ENCODE measurements around the gene SAMD7. TPM values are rescaled to one million over a fixed set of nuclear protein-coding genes. Genes with fewer than 3 reads are reported as not detected.

The SAMD7 gene
- total RNA-seq (not detected), polyA plus RNA-seq (not detected)

- Histone ChIP-seq H3K27me3 (ENCODE audit: insufficient read depth, low read length, poor library complexity, severe bottlenecking) (no peaks in the 10 kb centered on the region), H3K4me1 (ENCODE audit: insufficient read depth, low read length) (no peaks in the 10 kb centered on the region), H3K36me3 (ENCODE audit: insufficient read depth, low read length) (no peaks in the 10 kb centered on the region), H3K9me3 (ENCODE audit: low read length) (no peaks in the 10 kb centered on the region), H3K4me3 (ENCODE audit: low read length) (no peak within 1 kb of the TSS), H3K27ac (ENCODE audit: low read depth, low read length) (no peak within 1 kb of the TSS)
- DNase-seq: no peak
- ChIA-PET POLR2A (no interaction called here), CTCF (no interaction called here)
- Mint-ChIP-seq H3K27me3 (peaks cover 3 to 6% of the 10 kb centered on the region in 2 donors), H3K9me3 (no peaks in the 10 kb centered on the region), H3K4me1 (no peaks in the 10 kb centered on the region), H3K27ac (no peak within 1 kb of the TSS), H3K36me3 (no peaks in the 10 kb centered on the region), H3K4me3 (no peak within 1 kb of the TSS)
These were observed at the start of gene SAMD7 for GRCh38 chr3:169911272-169911671. Gene SAMD7 (plus strand): TSS chr3:169911572. CDS start chr3:169919499, 7,927 bp downstream.

GRCh38 chr3:169861871-169862270 lies 49.5 kb upstream of the SAMD7 start:
- Histone ChIP-seq H3K27ac (ENCODE audit: low read depth, low read length) (no peak overlapping the region), H3K9me3 (ENCODE audit: low read length) (no peaks in the 10 kb centered on the region), H3K4me1 (ENCODE audit: insufficient read depth, low read length) (peaks cover 14% of the 10 kb centered on the region), H3K36me3 (ENCODE audit: insufficient read depth, low read length) (no peaks in the 10 kb centered on the region), H3K27me3 (ENCODE audit: insufficient read depth, low read length, poor library complexity, severe bottlenecking) (no peaks in the 10 kb centered on the region), H3K4me3 (ENCODE audit: low read length) (no peak overlapping the region)
- H3K27ac Mint-ChIP-seq: peak overlapping the region in 1 of 8 donors; percentile 34
- peaks cover 7 to 35% of the 10 kb centered on the region in 2 donors for H3K27me3 Mint-ChIP-seq
- H3K36me3 Mint-ChIP-seq: peaks cover 0 to 2% (median 0%) of the 10 kb centered on the region in 3 donors
- no peak overlapping the region for H3K4me3 Mint-ChIP-seq
- ChIA-PET POLR2A (interaction anchor here (0.7 kb wide), 1 partner anchor 193 kb away, joined by 3 read pairs; no protein-coding TSS in a partner anchor), CTCF (interaction anchor here (1.1 to 1.7 kb wide), 3 partner anchors 12 to 21 kb away, joined by 3 to 4 read pairs (median 3); no protein-coding TSS in a partner anchor)
- peaks cover 4 to 12% (median 9%) of the 10 kb centered on the region in 3 donors for H3K4me1 Mint-ChIP-seq
- no peaks in the 10 kb centered on the region for H3K9me3 Mint-ChIP-seq
- no peak for DNase-seq

GRCh38 chr3:169863458-169863899 lies 47.9 kb upstream of the SAMD7 start:
- H3K9me3 ChIP-seq (ENCODE audit: low read length): no peaks in the 10 kb centered on the region
- H3K36me3 Mint-ChIP-seq: peaks cover 0 to 2% (median 0%) of the 10 kb centered on the region in 3 donors
- CTCF ChIA-PET: interaction anchor here (1.1 to 1.7 kb wide), 9 partner anchors 8 to 948 kb away, joined by 3 to 6 read pairs (median 4); partner anchors contain the start of gene SEC62
- H3K27ac ChIP-seq (ENCODE audit: low read depth, low read length): no peak overlapping the region
- peak overlapping the region in 1 of 7 donors; percentile 32 for H3K4me3 Mint-ChIP-seq
- H3K36me3 ChIP-seq (ENCODE audit: insufficient read depth, low read length): no peaks in the 10 kb centered on the region
- no peak overlapping the region for H3K27ac Mint-ChIP-seq
- peaks cover 14% of the 10 kb centered on the region for H3K4me1 ChIP-seq (ENCODE audit: insufficient read depth, low read length)
- POLR2A ChIA-PET: no interaction called here
- H3K27me3 ChIP-seq (ENCODE audit: insufficient read depth, low read length, poor library complexity, severe bottlenecking): no peaks in the 10 kb centered on the region
- peaks cover 4 to 12% (median 9%) of the 10 kb centered on the region in 3 donors for H3K4me1 Mint-ChIP-seq
- no peaks in the 10 kb centered on the region for H3K9me3 Mint-ChIP-seq
- H3K4me3 ChIP-seq (ENCODE audit: low read length): no peak overlapping the region
- peaks cover 7 to 25% of the 10 kb centered on the region in 2 donors for H3K27me3 Mint-ChIP-seq
- peak; percentile 26 to 68 (median 54) for DNase-seq

GRCh38 chr3:169864270-169864669 lies 47.1 kb upstream of the SAMD7 start:
- H3K9me3 ChIP-seq (ENCODE audit: low read length): no peaks in the 10 kb centered on the region
- H3K36me3 ChIP-seq (ENCODE audit: insufficient read depth, low read length): no peaks in the 10 kb centered on the region
- peaks cover 14% of the 10 kb centered on the region for H3K4me1 ChIP-seq (ENCODE audit: insufficient read depth, low read length)
- ChIA-PET POLR2A (no interaction called here), CTCF (interaction anchor here (1.2 to 1.7 kb wide), 2 partner anchors 21 to 947 kb away, joined by 3 to 4 read pairs; no protein-coding TSS in a partner anchor)
- Mint-ChIP-seq H3K36me3 (peaks cover 0 to 2% (median 0%) of the 10 kb centered on the region in 3 donors), H3K4me1 (peaks cover 4 to 12% (median 9%) of the 10 kb centered on the region in 3 donors), H3K27me3 (peaks cover 7 to 23% of the 10 kb centered on the region in 2 donors), H3K9me3 (no peaks in the 10 kb centered on the region), H3K4me3 (no peak overlapping the region), H3K27ac (no peak overlapping the region)
- no peak overlapping the region for H3K4me3 ChIP-seq (ENCODE audit: low read length)
- DNase-seq: no peak
- no peak overlapping the region for H3K27ac ChIP-seq (ENCODE audit: low read depth, low read length)
- no peaks in the 10 kb centered on the region for H3K27me3 ChIP-seq (ENCODE audit: insufficient read depth, low read length, poor library complexity, severe bottlenecking)

GRCh38 chr3:169865176-169865767 lies 46.1 kb upstream of the SAMD7 start:
- H3K4me1 Mint-ChIP-seq: peaks cover 4 to 12% (median 10%) of the 10 kb centered on the region in 3 donors
- H3K9me3 ChIP-seq (ENCODE audit: low read length): no peaks in the 10 kb centered on the region
- no peak overlapping the region for H3K4me3 ChIP-seq (ENCODE audit: low read length)
- peak overlapping the region in 1 of 8 donors; percentile 22 for H3K27ac Mint-ChIP-seq
- no peaks in the 10 kb centered on the region for H3K9me3 Mint-ChIP-seq
- H3K27me3 Mint-ChIP-seq: peaks cover 10 to 22% of the 10 kb centered on the region in 2 donors
- H3K4me3 Mint-ChIP-seq: no peak overlapping the region
- no peaks in the 10 kb centered on the region for H3K36me3 ChIP-seq (ENCODE audit: insufficient read depth, low read length)
- no peak overlapping the region for H3K27ac ChIP-seq (ENCODE audit: low read depth, low read length)
- POLR2A ChIA-PET: no interaction called here
- DNase-seq: peak in 1 of 5 donors; percentile 37
- CTCF ChIA-PET: interaction anchor here (0.7 kb wide), 1 partner anchor 228 kb away, joined by 3 read pairs; no protein-coding TSS in a partner anchor
- H3K4me1 ChIP-seq (ENCODE audit: insufficient read depth, low read length): peaks cover 14% of the 10 kb centered on the region
- peaks cover 0 to 2% (median 0%) of the 10 kb centered on the region in 3 donors for H3K36me3 Mint-ChIP-seq
- no peaks in the 10 kb centered on the region for H3K27me3 ChIP-seq (ENCODE audit: insufficient read depth, low read length, poor library complexity, severe bottlenecking)

GRCh38 chr3:169867584-169868210 lies 43.7 kb upstream of the SAMD7 start:
- Histone ChIP-seq H3K9me3 (ENCODE audit: low read length) (no peaks in the 10 kb centered on the region), H3K4me3 (ENCODE audit: low read length) (no peak overlapping the region), H3K4me1 (ENCODE audit: insufficient read depth, low read length) (peaks cover 31% of the 10 kb centered on the region), H3K36me3 (ENCODE audit: insufficient read depth, low read length) (no peaks in the 10 kb centered on the region), H3K27ac (ENCODE audit: low read depth, low read length) (no peak overlapping the region), H3K27me3 (ENCODE audit: insufficient read depth, low read length, poor library complexity, severe bottlenecking) (no peaks in the 10 kb centered on the region)
- no peak overlapping the region for H3K27ac Mint-ChIP-seq
- CTCF ChIA-PET: interaction anchor here (2.1 kb wide), 1 partner anchor 9 kb away, joined by 5 read pairs; no protein-coding TSS in a partner anchor
- DNase-seq: no peak
- POLR2A ChIA-PET: no interaction called here
- H3K4me3 Mint-ChIP-seq: no peak overlapping the region
- H3K27me3 Mint-ChIP-seq: peaks cover 9 to 14% of the 10 kb centered on the region in 2 donors
- H3K4me1 Mint-ChIP-seq: peaks cover 11 to 24% (median 22%) of the 10 kb centered on the region in 3 donors
- no peaks in the 10 kb centered on the region for H3K9me3 Mint-ChIP-seq
- peaks cover 0 to 2% (median 0%) of the 10 kb centered on the region in 3 donors for H3K36me3 Mint-ChIP-seq

GRCh38 chr3:169868369-169868768 lies 43.0 kb upstream of the SAMD7 start:
- ChIA-PET POLR2A (no interaction called here), CTCF (no interaction called here)
- Histone ChIP-seq H3K27ac (ENCODE audit: low read depth, low read length) (no peak overlapping the region), H3K4me3 (ENCODE audit: low read length) (no peak overlapping the region), H3K4me1 (ENCODE audit: insufficient read depth, low read length) (peaks cover 31% of the 10 kb centered on the region), H3K9me3 (ENCODE audit: low read length) (no peaks in the 10 kb centered on the region), H3K27me3 (ENCODE audit: insufficient read depth, low read length, poor library complexity, severe bottlenecking) (no peaks in the 10 kb centered on the region), H3K36me3 (ENCODE audit: insufficient read depth, low read length) (no peaks in the 10 kb centered on the region)
- Mint-ChIP-seq H3K36me3 (peaks cover 0 to 2% (median 0%) of the 10 kb centered on the region in 3 donors), H3K9me3 (no peaks in the 10 kb centered on the region), H3K27me3 (peaks cover 9 to 14% of the 10 kb centered on the region in 2 donors), H3K4me3 (no peak overlapping the region), H3K4me1 (peaks cover 10 to 22% (median 20%) of the 10 kb centered on the region in 3 donors), H3K27ac (no peak overlapping the region)
- no peak for DNase-seq

All from CD8-positive, alpha-beta memory T cell (primary cell).